Measurements from ENCODE around the gene ST6GALNAC2.
"Not testable (repeated sequence)": the region's sequence is repeated elsewhere in the genome, so short reads cannot be mapped to it uniquely, and the experiment has no call there.

Gene ST6GALNAC2

GRCh38 chr17:76585649-76586593 is at the start of gene ST6GALNAC2:
ST6GALNAC2 (minus strand) TSS chr17:76585860; CDS start chr17:76585808, 52 bp downstream.
- DNase-seq (ENCODE audit: low read depth in 4 of 4, low spot score in 1 of 4): no peak

GRCh38 chr17:76635039-76635438 is 49.4 kb upstream of the ST6GALNAC2 start:
- DNase-seq (ENCODE audit: low read depth in 4 of 4, low spot score in 1 of 4): no peak

GRCh38 chr17:76633628-76634328 is 48.1 kb upstream of the ST6GALNAC2 start:
- DNase-seq (ENCODE audit: low read depth in 4 of 4, low spot score in 1 of 4): no peak

GRCh38 chr17:76631821-76632565 is 46.3 kb upstream of the ST6GALNAC2 start:
- DNase-seq (ENCODE audit: low read depth in 4 of 4, low spot score in 1 of 4): no peak

- no peak for DNase-seq (ENCODE audit: low read depth in 4 of 4, low spot score in 1 of 4)
These were observed 44.5 kb upstream of the ST6GALNAC2 start for GRCh38 chr17:76630151-76630550.

- DNase-seq (ENCODE audit: low read depth in 4 of 4, low spot score in 1 of 4): no peak
These were observed 41.9 kb upstream of the ST6GALNAC2 start for GRCh38 chr17:76627510-76627909.

GRCh38 chr17:76626442-76626841 is 40.8 kb upstream of the ST6GALNAC2 start:
- DNase-seq (ENCODE audit: low read depth in 4 of 4, low spot score in 1 of 4): no peak

GRCh38 chr17:76625496-76625895 is 39.8 kb upstream of the ST6GALNAC2 start:
- no peak for DNase-seq (ENCODE audit: low read depth in 4 of 4, low spot score in 1 of 4)

GRCh38 chr17:76623271-76624146 is 37.8 kb upstream of the ST6GALNAC2 start:
- peak; percentile 53 to 75 (median 65) for DNase-seq (ENCODE audit: low read depth in 4 of 4, low spot score in 1 of 4)

GRCh38 chr17:76617838-76618237 is 32.2 kb upstream of the ST6GALNAC2 start:
- no peak for DNase-seq (ENCODE audit: low read depth in 4 of 4, low spot score in 1 of 4)

- DNase-seq (ENCODE audit: low read depth in 4 of 4, low spot score in 1 of 4): no peak
These were observed 29.4 kb upstream of the ST6GALNAC2 start for GRCh38 chr17:76614912-76615617.

- DNase-seq (ENCODE audit: low read depth in 4 of 4, low spot score in 1 of 4): not testable (repeated sequence)
These were observed 28.6 kb upstream of the ST6GALNAC2 start for GRCh38 chr17:76614064-76614759.

- no peak for DNase-seq (ENCODE audit: low read depth in 4 of 4, low spot score in 1 of 4)
These were observed 27.6 kb upstream of the ST6GALNAC2 start for GRCh38 chr17:76612977-76613851.

- no peak for DNase-seq (ENCODE audit: low read depth in 4 of 4, low spot score in 1 of 4)
These were observed 26.8 kb upstream of the ST6GALNAC2 start for GRCh38 chr17:76612465-76612864.

- DNase-seq (ENCODE audit: low read depth in 4 of 4, low spot score in 1 of 4): no peak
These were observed 26.1 kb upstream of the ST6GALNAC2 start for GRCh38 chr17:76611758-76612157.

- DNase-seq (ENCODE audit: low read depth in 4 of 4, low spot score in 1 of 4): not testable (repeated sequence)
These were observed 25.6 kb upstream of the ST6GALNAC2 start for GRCh38 chr17:76611080-76611749.

- DNase-seq (ENCODE audit: low read depth in 4 of 4, low spot score in 1 of 4): not testable (repeated sequence)
These were observed 21.0 kb upstream of the ST6GALNAC2 start for GRCh38 chr17:76606685-76607084.

GRCh38 chr17:76601065-76601464 is 15.4 kb upstream of the ST6GALNAC2 start:
- DNase-seq (ENCODE audit: low read depth in 4 of 4, low spot score in 1 of 4): no peak
